ENCODE results near the gene UGT2B7. TPM values are rescaled to one million over a fixed set of nuclear protein-coding genes. Genes with fewer than 3 reads are reported as not detected.

Gene UGT2B7
- total and polyA plus RNA-seq, 2 experiments from 2014 or later = not detected

DNA sequence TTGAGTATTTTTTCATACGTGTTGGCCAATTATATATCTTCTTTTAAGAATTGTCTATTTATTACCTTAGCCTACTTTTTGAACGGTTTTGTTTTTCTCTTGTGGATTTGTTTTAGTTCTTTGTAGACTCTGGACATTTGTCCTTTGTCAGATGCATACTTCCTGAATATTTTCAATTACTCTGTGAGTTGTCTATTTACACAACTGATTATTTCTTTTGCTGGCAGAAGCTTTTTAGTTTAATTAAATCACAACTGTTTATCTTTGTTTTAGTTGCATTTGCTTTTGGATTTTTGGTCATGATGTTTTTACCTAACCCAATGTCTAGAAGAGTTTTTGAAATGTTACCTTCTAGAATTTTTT lies 19.6 kb downstream of the UGT2B7 start (continued):
- TF ChIP-seq JUNB (IDR thresholded peaks at IDR 0.05; ENCODE audit: unreplicated experiment) = no peak
- no peak for TF ChIP-seq STAT1 (IDR thresholded peaks at IDR 0.05; ENCODE audit: unreplicated experiment)

GRCh38 chr4:69116645-69117321 lies 20.5 kb downstream of the UGT2B7 start:
- Mint-ChIP-seq H3K27ac (no peak overlapping the region), H3K36me3 (ENCODE audit: low read depth) (no peaks in the 10 kb centered on the region)
- H2AFZ ChIP-seq = 0 out of 2 replicates have a peak overlapping the region, but pooled peaks have one; percentile 56

More at GRCh38 chr4:69116645-69117321, 20.5 kb downstream of the UGT2B7 start:
- no peaks in the 10 kb centered on the region for H3K9me2 ChIP-seq (ENCODE audit: insufficient read depth)
- ATAC-seq (no peak), DNase-seq (ENCODE audit: low spot score) (no peak)
- no peak overlapping the region for H3K4me3 ChIP-seq
- no peak for TF ChIP-seq ZNF462 (CRISPR knock-in tag; IDR thresholded peaks at IDR 0.05)
- TF ChIP-seq STAT1 (IDR thresholded peaks at IDR 0.05; ENCODE audit: unreplicated experiment) = no peak
- TF ChIP-seq CREB1 (CRISPR knock-in tag; IDR thresholded peaks at IDR 0.05; ENCODE audit: low read depth) = no peak
- no peak for TF ChIP-seq JUNB (IDR thresholded peaks at IDR 0.05; ENCODE audit: unreplicated experiment)
- TF ChIP-seq POLR2AphosphoS5 (IDR thresholded peaks at IDR 0.05; ENCODE audit: low read depth) = no peak
- TF ChIP-seq REST (IDR thresholded peaks at IDR 0.05; ENCODE audit: unreplicated experiment) = no peak
- no peak for TF ChIP-seq EZH2phosphoT487 (IDR thresholded peaks at IDR 0.05; ENCODE audit: unreplicated experiment)
- TF ChIP-seq ZNF114 (CRISPR knock-in tag; IDR thresholded peaks at IDR 0.05) = no peak
- TF ChIP-seq NANOG (IDR thresholded peaks at IDR 0.05; ENCODE audit: borderline replicate concordance) = no peak
- TF ChIP-seq, protein P1, sequence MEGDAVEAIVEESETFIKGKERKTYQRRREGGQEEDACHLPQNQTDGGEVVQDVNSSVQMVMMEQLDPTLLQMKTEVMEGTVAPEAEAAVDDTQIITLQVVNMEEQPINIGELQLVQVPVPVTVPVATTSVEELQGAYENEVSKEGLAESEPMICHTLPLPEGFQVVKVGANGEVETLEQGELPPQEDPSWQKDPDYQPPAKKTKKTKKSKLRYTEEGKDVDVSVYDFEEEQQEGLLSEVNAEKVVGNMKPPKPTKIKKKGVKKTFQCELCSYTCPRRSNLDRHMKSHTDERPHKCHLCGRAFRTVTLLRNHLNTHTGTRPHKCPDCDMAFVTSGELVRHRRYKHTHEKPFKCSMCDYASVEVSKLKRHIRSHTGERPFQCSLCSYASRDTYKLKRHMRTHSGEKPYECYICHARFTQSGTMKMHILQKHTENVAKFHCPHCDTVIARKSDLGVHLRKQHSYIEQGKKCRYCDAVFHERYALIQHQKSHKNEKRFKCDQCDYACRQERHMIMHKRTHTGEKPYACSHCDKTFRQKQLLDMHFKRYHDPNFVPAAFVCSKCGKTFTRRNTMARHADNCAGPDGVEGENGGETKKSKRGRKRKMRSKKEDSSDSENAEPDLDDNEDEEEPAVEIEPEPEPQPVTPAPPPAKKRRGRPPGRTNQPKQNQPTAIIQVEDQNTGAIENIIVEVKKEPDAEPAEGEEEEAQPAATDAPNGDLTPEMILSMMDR (conservative IDR thresholded peaks at IDR 0.05; ENCODE audit: low read depth in 2 of 2) = no peak
- TF ChIP-seq EZH2 (IDR thresholded peaks at IDR 0.05; ENCODE audit: low read depth, unreplicated experiment) = no peak
- TF ChIP-seq, protein P2, sequence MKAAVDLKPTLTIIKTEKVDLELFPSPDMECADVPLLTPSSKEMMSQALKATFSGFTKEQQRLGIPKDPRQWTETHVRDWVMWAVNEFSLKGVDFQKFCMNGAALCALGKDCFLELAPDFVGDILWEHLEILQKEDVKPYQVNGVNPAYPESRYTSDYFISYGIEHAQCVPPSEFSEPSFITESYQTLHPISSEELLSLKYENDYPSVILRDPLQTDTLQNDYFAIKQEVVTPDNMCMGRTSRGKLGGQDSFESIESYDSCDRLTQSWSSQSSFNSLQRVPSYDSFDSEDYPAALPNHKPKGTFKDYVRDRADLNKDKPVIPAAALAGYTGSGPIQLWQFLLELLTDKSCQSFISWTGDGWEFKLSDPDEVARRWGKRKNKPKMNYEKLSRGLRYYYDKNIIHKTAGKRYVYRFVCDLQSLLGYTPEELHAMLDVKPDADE (IDR thresholded peaks at IDR 0.05) = no peak
- TF ChIP-seq ZNF331 (CRISPR knock-in tag; IDR thresholded peaks at IDR 0.05; ENCODE audit: low read depth) = no peak
- no peaks in the 10 kb centered on the region for H3K4me1 Mint-ChIP-seq
- no peaks in the 10 kb centered on the region for H3K79me2 ChIP-seq (replicated peaks; ENCODE audit: insufficient read depth)
- H3K4me1 ChIP-seq (ENCODE audit: insufficient read depth) = no peaks in the 10 kb centered on the region
- H3K9me3 Mint-ChIP-seq = no peaks in the 10 kb centered on the region; the same call in 2 of the 3 replicates
- peaks cover 2% of the 10 kb centered on the region for H3K27me3 Mint-ChIP-seq (ENCODE audit: insufficient read depth, low read depth, poor library complexity)
- H3F3A ChIP-seq (replicated peaks; ENCODE audit: low read depth) = no peaks in the 10 kb centered on the region
- no peak overlapping the region for H3K4me2 ChIP-seq
- no peaks in the 10 kb centered on the region for H3K27me3 ChIP-seq (ENCODE audit: insufficient read depth)
- H3K4me3 Mint-ChIP-seq = no peak overlapping the region
- no peak overlapping the region for H3K27ac ChIP-seq (ENCODE audit: low read depth)
- no peaks in the 10 kb centered on the region for H3K36me3 ChIP-seq (ENCODE audit: insufficient read depth)
- H4K20me1 ChIP-seq (replicated peaks; ENCODE audit: insufficient read depth) = no peaks in the 10 kb centered on the region

Measured in GM23338 (cell line).